GM13976 (cell line): Measurements from ENCODE around the gene ZFAND6.
"Not testable (repeated sequence)": the region's sequence is repeated elsewhere in the genome, so short reads cannot be mapped to it uniquely, and the experiment has no call there.

Source experiments
- DNase-seq: peaks from one replicate; pipeline ENCODE4 v3.0.0; 2012; ENCODE audit warnings: low spot score
- CTCF ChIP-seq: IDR thresholded peaks from 2 replicates; pipeline ENCODE4 v1.5.1; 2012; ENCODE audit warnings: borderline replicate concordance, mild to moderate bottlenecking; ENCODE audit not compliant: insufficient read depth; ENCODE audit errors: extremely low read depth, missing control alignments, control extremely low read depth
- in situ Hi-C: fragments of 300-500 bp; cut with MboI; formaldehyde crosslinking; loops from one replicate; pipeline ENCODE4 v1.12.0; 2022; ENCODE audit warnings: low sequenced_read_pairs, mixed read lengths, inconsistent platforms; ENCODE audit not compliant: unreplicated experiment

Gene ZFAND6

GRCh38 chr15:80153900-80154299, 94.4 kb downstream of the ZFAND6 start:
- TF ChIP-seq CTCF: no peak
- in situ Hi-C loops: loop anchor here (25.0 kb wide), 1 partner anchor 267 kb away; the partner anchor contains the start of gene MTHFS
- no peak for DNase-seq

DNA sequence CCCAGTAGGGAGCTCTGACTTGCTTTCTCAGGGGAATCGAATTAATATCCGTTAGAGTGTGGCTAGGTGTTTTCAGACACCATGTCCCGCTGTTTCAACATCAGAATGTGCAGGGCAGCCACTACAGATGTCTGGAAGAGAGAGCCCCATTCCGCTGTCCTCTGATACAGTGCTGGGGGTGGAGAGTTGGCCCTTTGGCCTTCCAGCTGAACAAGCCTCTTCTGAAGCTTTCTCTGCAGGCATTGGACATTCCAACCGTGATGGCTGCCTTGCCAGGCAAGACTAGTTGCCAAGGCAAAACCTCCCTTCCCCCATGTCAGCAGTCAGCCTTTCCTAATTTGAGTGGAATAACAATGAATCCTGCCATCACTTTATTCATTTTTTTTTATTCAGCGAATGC, 94.9 kb downstream of the ZFAND6 start:
- no peak for TF ChIP-seq CTCF
- in situ Hi-C loops: loop anchor here (25.0 kb wide), 1 partner anchor 267 kb away; the partner anchor contains the start of gene MTHFS
- no peak for DNase-seq

GRCh38 chr15:80155001-80155377, 95.5 kb downstream of the ZFAND6 start:
- no peak for DNase-seq
- in situ Hi-C loops: loop anchor here (25.0 kb wide), 1 partner anchor 268 kb away; the partner anchor contains the start of gene MTHFS

DNA sequence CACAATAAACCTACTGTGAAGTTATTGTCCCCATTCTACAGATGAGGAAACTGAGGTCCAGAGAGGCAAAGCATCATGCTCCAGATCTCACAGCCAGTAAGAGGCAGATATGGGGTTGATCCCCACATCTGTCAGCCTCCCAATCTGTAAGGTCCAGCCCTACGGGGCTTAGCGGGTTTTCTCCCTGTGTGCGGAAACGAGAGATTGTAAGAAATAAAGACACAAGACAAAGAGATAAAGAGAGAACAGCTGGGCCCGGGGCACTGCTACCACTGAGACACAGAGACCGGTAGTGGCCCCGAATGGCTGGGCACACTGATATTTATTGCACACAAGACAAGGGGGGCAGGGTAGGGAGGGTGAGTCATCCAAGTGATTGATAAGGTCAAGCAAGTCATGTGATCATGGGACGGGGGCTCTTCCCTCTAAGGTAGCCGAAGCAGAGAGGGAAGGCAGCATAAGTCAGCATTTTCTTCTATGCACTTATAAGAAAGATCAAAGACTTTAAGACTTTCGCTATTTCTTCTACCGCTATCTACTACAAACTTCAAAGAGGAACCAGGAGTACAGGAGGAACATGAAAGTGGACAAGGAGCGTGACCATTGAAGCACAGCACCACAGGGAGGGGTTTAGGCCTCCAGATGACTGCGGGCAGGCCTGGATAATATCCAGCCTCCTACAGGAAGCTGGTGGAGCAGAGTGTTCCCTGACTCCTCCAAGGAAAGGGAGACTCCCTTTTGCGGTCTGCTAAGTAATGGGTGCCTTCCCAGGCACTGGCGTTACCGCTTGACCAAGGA, 96.1 kb downstream of the ZFAND6 start:
- DNase-seq: not testable (repeated sequence)
- in situ Hi-C loops: loop anchor here (25.0 kb wide), 1 partner anchor 268 kb away; the partner anchor contains the start of gene MTHFS

More at GRCh38 chr15:80155001-80155377, 95.5 kb downstream of the ZFAND6 start:
- no peak for TF ChIP-seq CTCF

GRCh38 chr15:80156176-80156720, 96.8 kb downstream of the ZFAND6 start:
- no peak for TF ChIP-seq CTCF
- no peak for DNase-seq
- in situ Hi-C loops: loop anchor here (25.0 kb wide), 1 partner anchor 269 kb away; the partner anchor contains the start of gene MTHFS

DNA sequence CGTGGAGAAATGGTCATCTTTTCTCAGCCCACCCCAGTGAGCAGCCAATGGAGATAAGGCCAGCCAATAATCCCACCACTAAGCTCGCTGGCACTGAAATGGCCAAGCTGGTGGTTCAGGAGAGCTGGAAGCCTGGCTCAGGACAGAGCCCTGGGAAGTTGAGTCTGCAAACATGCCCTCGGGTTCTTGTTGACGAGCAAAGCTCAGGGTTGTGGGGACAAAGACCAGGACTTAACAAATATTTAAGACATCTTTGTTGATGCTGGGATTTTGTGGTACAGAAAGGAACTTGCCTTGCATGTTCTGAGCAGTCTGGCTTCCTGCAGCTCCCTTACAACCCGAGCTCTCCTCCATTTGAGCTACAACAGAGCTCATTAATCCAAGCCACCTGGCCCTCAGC, 97.7 kb downstream of the ZFAND6 start:
- TF ChIP-seq CTCF: no peak
- DNase-seq: no peak
- in situ Hi-C loops: loop anchor here (25.0 kb wide), 1 partner anchor 270 kb away; the partner anchor contains the start of gene MTHFS

- TF ChIP-seq CTCF: no peak
- in situ Hi-C loops: loop anchor here (25.0 kb wide), 1 partner anchor 272 kb away; the partner anchor contains the start of gene MTHFS
- no peak for DNase-seq
Observed at GRCh38 chr15:80159301-80159700, 99.8 kb downstream of the ZFAND6 start.
